Skeletal muscle tissue (tissue), 4 donors: ENCODE measurements around the gene ADAMTS14. TPM values are rescaled to one million over a fixed set of nuclear protein-coding genes. Genes with fewer than 3 reads are reported as not detected.

ENCODE experiments used
- H3K27ac ChIP-seq: one replicate; pipeline ENCODE4 v1.7.0; 2013; ENCODE audit warnings: mild to moderate bottlenecking, low read depth, low read length, inconsistent platforms
- H3K27me3 ChIP-seq, 3 donors: one replicate each; pipeline ENCODE4 v1.7.0; 2013; ENCODE audit warnings: low read length in 3 of 3; ENCODE audit not compliant: control insufficient read depth in 3 of 3, insufficient read depth in 3 of 3
- H3K36me3 ChIP-seq, 3 donors: one replicate each; pipeline ENCODE4 v1.7.0; 2013; ENCODE audit warnings: low read length in 3 of 3; ENCODE audit not compliant: control insufficient read depth in 3 of 3, insufficient read depth in 3 of 3
- H3K4me1 ChIP-seq, 3 donors: one replicate each; pipeline ENCODE4 v1.7.0; 2013; ENCODE audit warnings: low read length in 3 of 3, mild to moderate bottlenecking in 3 of 3; ENCODE audit not compliant: control insufficient read depth in 3 of 3, insufficient read depth in 3 of 3
- H3K4me3 ChIP-seq, 3 donors: one replicate each; pipeline ENCODE4 v1.7.0; 2013; ENCODE audit warnings: low read length in 3 of 3
- H3K9ac ChIP-seq, 3 donors: one replicate each; pipeline ENCODE4 v1.7.0; 2013; ENCODE audit warnings: low read length in 3 of 3, mild to moderate bottlenecking in 3 of 3, moderate library complexity in 2 of 3, low read depth in 1 of 3
- H3K9me3 ChIP-seq, 3 donors: one replicate each; pipeline ENCODE4 v1.7.0; 2013; ENCODE audit warnings: low read length in 3 of 3; ENCODE audit not compliant: control insufficient read depth in 3 of 3
- total RNA-seq: library from RNA; depleted of rRNA; stranded (reverse); fragments of >200 nt; gene quantifications from one replicate; pipeline ENCODE4 v1.2.3, GENCODE V29; 2014
- donor health status: Osteomylitis.

The ADAMTS14 gene
- total RNA-seq, 1 donor from 2014 or later = 5.7 TPM

GRCh38 chr10:70748305-70748704 lies 76.0 kb downstream of the ADAMTS14 start:
- Histone ChIP-seq H3K9ac (no peak overlapping the region), H3K27me3 (no peaks in the 10 kb centered on the region), H3K9me3 (peaks cover 0 to 2% (median 0%) of the 10 kb centered on the region in 3 donors), H3K36me3 (no peaks in the 10 kb centered on the region), H3K4me3 (no peak overlapping the region), H3K4me1 (peaks cover 6 to 19% (median 17%) of the 10 kb centered on the region in 3 donors), H3K27ac (no peak overlapping the region)

GRCh38 chr10:70748801-70749573 lies 76.7 kb downstream of the ADAMTS14 start:
- Histone ChIP-seq H3K4me3 (no peak overlapping the region), H3K27me3 (no peaks in the 10 kb centered on the region), H3K4me1 (peaks cover 6 to 19% (median 14%) of the 10 kb centered on the region in 3 donors), H3K27ac (no peak overlapping the region), H3K9ac (no peak overlapping the region), H3K36me3 (no peaks in the 10 kb centered on the region), H3K9me3 (peaks cover 0 to 2% (median 0%) of the 10 kb centered on the region in 3 donors)

GRCh38 chr10:70749756-70750155 lies 77.5 kb downstream of the ADAMTS14 start:
- peaks cover 6 to 21% (median 14%) of the 10 kb centered on the region in 3 donors for H3K4me1 ChIP-seq
- no peaks in the 10 kb centered on the region for H3K36me3 ChIP-seq
- no peak overlapping the region for H3K9ac ChIP-seq
- H3K4me3 ChIP-seq = no peak overlapping the region
- peaks cover 0 to 2% (median 0%) of the 10 kb centered on the region in 3 donors for H3K9me3 ChIP-seq
- no peaks in the 10 kb centered on the region for H3K27me3 ChIP-seq
- H3K27ac ChIP-seq = no peak overlapping the region

GRCh38 chr10:70750156-70750703 lies 77.9 kb downstream of the ADAMTS14 start:
- no peak overlapping the region for H3K4me3 ChIP-seq
- H3K4me1 ChIP-seq = peaks cover 6 to 21% (median 14%) of the 10 kb centered on the region in 3 donors
- no peaks in the 10 kb centered on the region for H3K36me3 ChIP-seq
- H3K9me3 ChIP-seq = peaks cover 0 to 2% (median 0%) of the 10 kb centered on the region in 3 donors
- H3K9ac ChIP-seq = no peak overlapping the region
- H3K27me3 ChIP-seq = no peaks in the 10 kb centered on the region
- no peak overlapping the region for H3K27ac ChIP-seq

- Histone ChIP-seq H3K27me3 (no peaks in the 10 kb centered on the region), H3K27ac (no peak overlapping the region), H3K9me3 (no peaks in the 10 kb centered on the region), H3K9ac (no peak overlapping the region), H3K36me3 (no peaks in the 10 kb centered on the region), H3K4me1 (peaks cover 6 to 18% (median 13%) of the 10 kb centered on the region in 3 donors), H3K4me3 (no peak overlapping the region)
These were observed 79.0 kb downstream of the ADAMTS14 start for GRCh38 chr10:70751356-70751755.

GRCh38 chr10:70751991-70752390 lies 79.7 kb downstream of the ADAMTS14 start:
- H3K9ac ChIP-seq = no peak overlapping the region
- peaks cover 4 to 12% (median 6%) of the 10 kb centered on the region in 3 donors for H3K4me1 ChIP-seq
- no peaks in the 10 kb centered on the region for H3K9me3 ChIP-seq
- H3K27me3 ChIP-seq = peaks cover 0 to 3% (median 0%) of the 10 kb centered on the region in 3 donors
- H3K36me3 ChIP-seq = no peaks in the 10 kb centered on the region
- no peak overlapping the region for H3K4me3 ChIP-seq
- H3K27ac ChIP-seq = no peak overlapping the region

GRCh38 chr10:70752571-70752970 lies 80.3 kb downstream of the ADAMTS14 start:
- Histone ChIP-seq H3K9me3 (no peaks in the 10 kb centered on the region), H3K27me3 (peaks cover 0 to 4% (median 0%) of the 10 kb centered on the region in 3 donors), H3K4me1 (peaks cover 0 to 7% (median 2%) of the 10 kb centered on the region in 3 donors), H3K36me3 (no peaks in the 10 kb centered on the region), H3K4me3 (no peak overlapping the region), H3K9ac (no peak overlapping the region), H3K27ac (no peak overlapping the region)

- Histone ChIP-seq H3K9ac (no peak overlapping the region), H3K36me3 (no peaks in the 10 kb centered on the region), H3K27ac (no peak overlapping the region), H3K9me3 (no peaks in the 10 kb centered on the region), H3K4me3 (no peak overlapping the region), H3K27me3 (peaks cover 0 to 4% (median 0%) of the 10 kb centered on the region in 3 donors), H3K4me1 (peaks cover 0 to 7% (median 0%) of the 10 kb centered on the region in 3 donors)
These were observed 80.8 kb downstream of the ADAMTS14 start for GRCh38 chr10:70753026-70753663.

- Histone ChIP-seq H3K36me3 (no peaks in the 10 kb centered on the region), H3K27me3 (peaks cover 0 to 4% (median 0%) of the 10 kb centered on the region in 3 donors), H3K4me1 (peaks cover 0 to 10% (median 0%) of the 10 kb centered on the region in 3 donors), H3K9ac (no peak overlapping the region), H3K27ac (no peak overlapping the region), H3K9me3 (no peaks in the 10 kb centered on the region), H3K4me3 (no peak overlapping the region)
These were observed 81.7 kb downstream of the ADAMTS14 start for GRCh38 chr10:70753841-70754621.
